Measurements from ENCODE around the gene FARP2.
"Not testable (repeated sequence)": the region's sequence is repeated elsewhere in the genome, so short reads cannot be mapped to it uniquely, and the experiment has no call there.

Gene FARP2

DNA sequence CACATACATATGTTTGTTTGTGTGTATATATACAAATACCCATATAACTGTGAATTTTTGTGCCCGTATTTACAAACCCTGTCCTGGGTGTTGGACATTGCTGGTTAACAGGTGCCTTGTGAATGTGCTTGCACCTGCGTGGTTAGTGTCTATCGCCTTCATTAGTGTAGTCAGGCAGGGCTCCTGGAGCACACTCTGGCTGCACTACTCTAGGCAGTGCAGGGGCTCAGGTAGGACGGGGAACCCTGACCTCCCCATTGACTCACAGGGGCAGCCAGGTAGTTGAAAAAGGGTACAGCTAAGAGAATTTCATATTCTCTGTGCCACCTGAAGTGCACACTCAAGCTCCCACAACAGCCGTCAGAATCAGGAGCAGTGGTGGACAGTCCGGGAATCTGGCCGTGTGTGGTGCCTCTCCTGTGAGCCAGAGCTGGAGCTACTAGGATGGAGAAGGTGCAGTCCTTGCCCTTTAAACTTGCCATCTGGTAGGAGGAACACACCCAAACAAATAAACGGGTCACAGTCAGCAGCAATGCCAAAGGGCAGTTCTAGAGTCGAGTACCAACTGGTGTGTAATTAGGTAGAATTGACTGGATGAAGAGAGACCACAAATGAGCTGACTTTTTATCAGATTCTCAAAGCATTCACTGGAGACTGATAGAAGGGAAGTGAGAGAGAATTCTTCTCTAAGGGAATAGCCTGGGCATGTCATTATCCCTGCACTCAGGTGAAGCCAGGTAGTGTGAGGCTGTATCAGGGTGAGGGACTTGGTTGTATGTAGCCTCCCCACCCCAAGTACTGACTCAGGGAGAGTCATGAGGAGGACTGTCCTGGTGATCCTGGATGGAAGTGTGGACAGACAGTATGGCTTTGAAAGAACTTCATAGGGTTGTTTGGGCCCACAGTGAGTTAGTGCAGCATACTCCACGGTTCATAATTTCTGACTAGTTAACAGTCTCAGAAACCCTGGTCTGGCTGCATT, 44.1 kb downstream of the FARP2 start:
- DNase-seq (ENCODE audit: low read depth in 3 of 3) = no peak

- no peak for DNase-seq (ENCODE audit: low read depth in 3 of 3)
Measured at GRCh38 chr2:241408849-241409248, 52.8 kb downstream of the FARP2 start.

GRCh38 chr2:241410739-241411176, 54.7 kb downstream of the FARP2 start:
- no peak for DNase-seq (ENCODE audit: low read depth in 3 of 3)

- no peak for DNase-seq (ENCODE audit: low read depth in 3 of 3)
Measured at GRCh38 chr2:241412144-241412543, 56.1 kb downstream of the FARP2 start.

GRCh38 chr2:241413501-241413900, 57.4 kb downstream of the FARP2 start:
- not testable (repeated sequence) for DNase-seq (ENCODE audit: low read depth in 3 of 3)

DNA sequence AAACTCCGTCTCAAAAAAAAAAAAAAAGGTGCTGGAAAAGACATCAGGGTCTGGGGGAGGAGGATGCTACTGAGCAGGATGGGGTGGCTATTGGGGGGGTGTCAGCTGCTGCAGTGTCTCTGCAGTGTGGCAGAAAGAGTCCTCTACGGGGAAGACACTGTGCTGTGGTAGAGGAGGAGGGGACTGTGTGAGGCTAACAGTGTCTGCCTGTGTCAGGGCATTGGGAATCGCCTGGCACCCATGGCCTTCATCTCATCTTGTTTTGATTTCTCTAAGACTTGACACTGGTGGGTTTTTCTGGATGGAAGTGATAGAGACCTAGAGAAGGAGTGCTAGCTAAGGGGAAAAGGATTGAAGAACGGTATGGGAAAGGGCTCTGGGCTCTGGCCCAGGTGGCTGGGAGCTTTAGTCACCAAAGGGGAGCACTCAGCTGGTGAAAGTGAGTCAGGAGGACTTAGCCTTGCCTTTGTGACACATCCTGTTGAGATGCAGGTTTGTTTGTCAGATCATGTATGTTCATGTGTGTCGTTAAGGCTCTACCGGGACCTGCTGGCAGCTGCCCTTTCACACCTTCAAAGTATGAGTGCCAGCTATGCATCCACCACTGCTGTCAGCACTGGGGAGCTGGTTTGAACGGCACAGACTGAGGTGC, 58.0 kb downstream of the FARP2 start:
- no peak for DNase-seq (ENCODE audit: low read depth in 3 of 3)

GRCh38 chr2:241415196-241415595, 59.1 kb downstream of the FARP2 start:
- DNase-seq (ENCODE audit: low read depth in 3 of 3) = no peak

DNA sequence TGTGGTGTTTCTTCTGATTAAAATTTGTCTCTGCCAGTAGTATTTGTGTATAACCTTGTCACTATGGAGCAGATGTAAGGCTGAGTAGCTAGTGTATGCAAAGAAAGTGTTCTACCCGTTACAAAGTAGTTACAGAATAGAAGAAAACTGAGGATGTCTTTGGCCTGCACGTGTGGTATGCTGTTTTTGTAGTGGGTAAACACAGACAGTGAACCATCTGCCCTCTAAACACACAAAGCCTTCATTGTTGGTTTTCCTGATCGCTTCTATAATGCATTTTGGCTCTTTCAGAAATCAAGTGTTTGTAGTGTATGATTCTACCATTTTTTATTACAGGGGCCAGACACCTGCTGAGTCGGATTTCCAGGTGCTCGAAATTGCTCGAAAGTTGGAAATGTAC, 61.5 kb downstream of the FARP2 start:
- DNase-seq (ENCODE audit: low read depth in 3 of 3) = no peak

DNA sequence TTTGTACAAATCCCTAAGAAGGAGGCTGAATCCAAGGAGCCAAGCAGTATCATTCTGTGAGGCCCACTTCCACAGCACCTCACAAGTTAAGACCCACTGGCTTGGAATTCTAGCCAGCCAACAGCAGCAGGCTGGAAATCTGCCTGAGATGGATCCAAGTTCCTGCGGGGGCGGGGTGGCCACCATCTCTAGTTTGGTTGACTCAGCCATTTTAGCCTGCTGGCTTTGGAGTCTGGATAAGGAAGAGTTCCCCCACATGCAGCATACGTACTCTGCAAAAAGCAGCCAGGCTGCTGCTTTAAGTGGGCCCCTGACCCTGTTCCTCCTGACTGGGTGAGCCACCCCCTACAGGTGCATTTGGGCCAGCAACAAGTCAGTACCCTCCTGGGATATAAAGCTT, 65.2 kb downstream of the FARP2 start:
- no peak for DNase-seq (ENCODE audit: low read depth in 3 of 3)

GRCh38 chr2:241421942-241422341, 65.9 kb downstream of the FARP2 start:
- DNase-seq (ENCODE audit: low read depth in 3 of 3) = not testable (repeated sequence)

- DNase-seq (ENCODE audit: low read depth in 3 of 3) = no peak
Measured at GRCh38 chr2:241422350-241422749, 66.3 kb downstream of the FARP2 start.

- DNase-seq (ENCODE audit: low read depth in 3 of 3) = not testable (repeated sequence)
Measured at GRCh38 chr2:241423489-241423888, 67.4 kb downstream of the FARP2 start.

DNA sequence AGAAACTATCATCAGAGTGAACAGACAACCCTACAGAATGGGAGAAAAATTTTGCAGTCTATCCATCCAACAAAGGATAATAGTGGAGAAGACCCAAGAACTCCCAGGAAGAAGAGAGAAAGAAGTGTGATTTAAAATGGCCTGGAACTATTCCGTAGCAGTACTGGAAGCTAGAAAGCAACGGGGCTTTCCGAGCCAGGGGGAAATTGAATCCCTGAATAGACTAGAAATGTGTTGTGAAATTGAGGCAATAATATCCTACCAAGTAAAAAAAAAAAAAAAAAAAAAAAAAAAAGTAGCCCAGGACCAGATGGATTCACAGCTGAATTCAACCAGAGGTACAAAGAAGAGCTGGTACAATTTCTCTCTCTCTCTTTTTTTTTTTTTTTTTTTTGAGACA, 69.3 kb downstream of the FARP2 start:
- no peak for DNase-seq (ENCODE audit: low read depth in 3 of 3)

- no peak for DNase-seq (ENCODE audit: low read depth in 3 of 3)
Measured at GRCh38 chr2:241430178-241430577, 74.1 kb downstream of the FARP2 start.

GRCh38 chr2:241432824-241433448, 76.9 kb downstream of the FARP2 start:
- no peak for DNase-seq (ENCODE audit: low read depth in 3 of 3)

DNA sequence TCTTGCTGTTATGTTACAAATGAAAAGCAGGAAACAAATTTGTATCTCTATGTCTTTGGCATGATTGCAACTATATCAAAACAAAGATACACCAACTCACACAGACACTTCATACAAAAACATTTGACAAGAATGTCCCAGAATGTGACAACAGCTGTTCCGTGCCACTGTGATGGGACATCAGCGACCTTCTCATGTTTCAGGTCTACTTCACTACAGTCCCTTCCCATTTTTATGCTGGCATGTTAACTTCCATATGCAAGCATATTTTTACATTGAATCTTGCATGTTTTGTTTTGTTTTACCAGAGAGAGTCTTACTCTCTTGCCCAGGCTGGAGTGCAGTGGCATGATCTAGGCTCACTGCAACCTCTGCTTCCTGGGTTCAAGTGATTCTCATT, 81.1 kb downstream of the FARP2 start:
- no peak for DNase-seq (ENCODE audit: low read depth in 3 of 3)

GRCh38 chr2:241441492-241441891, 85.4 kb downstream of the FARP2 start:
- no peak for DNase-seq (ENCODE audit: low read depth in 3 of 3)

GRCh38 chr2:241443486-241444223, 87.6 kb downstream of the FARP2 start:
- peak; percentile 74 to 89 (median 76) for DNase-seq (ENCODE audit: low read depth in 3 of 3)

DNA sequence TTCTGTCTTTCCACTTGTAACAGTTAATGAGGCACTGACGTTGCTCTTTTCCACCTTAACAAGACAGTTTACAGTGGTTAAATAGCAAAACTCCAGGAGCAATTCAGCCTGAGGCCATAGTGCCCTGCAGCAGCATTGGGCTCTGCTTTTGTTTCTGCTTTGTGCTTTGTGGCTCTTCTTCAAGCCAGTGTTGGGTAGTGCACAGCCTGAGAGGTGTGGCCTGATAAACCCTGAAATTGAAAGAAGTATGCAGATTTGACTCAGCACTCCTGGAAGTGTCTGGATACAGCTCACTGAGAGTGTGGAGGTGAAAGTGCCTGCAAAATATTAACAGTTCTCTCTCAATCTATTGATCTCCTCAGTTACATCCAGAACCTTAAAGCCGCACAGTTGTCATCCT, 89.3 kb downstream of the FARP2 start:
- no peak for DNase-seq (ENCODE audit: low read depth in 3 of 3)

DNA sequence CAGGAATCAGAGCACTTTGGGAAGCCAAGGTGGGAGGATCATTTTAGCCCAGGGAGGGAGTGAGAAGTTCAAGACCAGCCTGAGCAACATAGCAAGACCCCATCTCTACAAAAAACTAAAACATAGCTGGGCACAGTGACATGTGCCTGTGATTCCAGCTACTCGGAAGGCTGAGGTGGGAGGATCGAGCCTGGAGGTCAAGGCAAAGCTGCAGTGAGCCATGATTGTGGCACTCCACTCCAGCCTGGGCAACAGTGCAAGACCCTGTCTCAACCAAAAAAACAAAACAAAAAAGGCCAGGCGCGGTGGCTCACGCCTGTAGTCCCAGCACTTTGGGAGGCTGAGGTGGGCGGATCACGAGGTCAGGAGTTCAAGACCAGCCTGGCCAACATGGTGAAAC, 94.0 kb downstream of the FARP2 start:
- not testable (repeated sequence) for DNase-seq (ENCODE audit: low read depth in 3 of 3)

DNA sequence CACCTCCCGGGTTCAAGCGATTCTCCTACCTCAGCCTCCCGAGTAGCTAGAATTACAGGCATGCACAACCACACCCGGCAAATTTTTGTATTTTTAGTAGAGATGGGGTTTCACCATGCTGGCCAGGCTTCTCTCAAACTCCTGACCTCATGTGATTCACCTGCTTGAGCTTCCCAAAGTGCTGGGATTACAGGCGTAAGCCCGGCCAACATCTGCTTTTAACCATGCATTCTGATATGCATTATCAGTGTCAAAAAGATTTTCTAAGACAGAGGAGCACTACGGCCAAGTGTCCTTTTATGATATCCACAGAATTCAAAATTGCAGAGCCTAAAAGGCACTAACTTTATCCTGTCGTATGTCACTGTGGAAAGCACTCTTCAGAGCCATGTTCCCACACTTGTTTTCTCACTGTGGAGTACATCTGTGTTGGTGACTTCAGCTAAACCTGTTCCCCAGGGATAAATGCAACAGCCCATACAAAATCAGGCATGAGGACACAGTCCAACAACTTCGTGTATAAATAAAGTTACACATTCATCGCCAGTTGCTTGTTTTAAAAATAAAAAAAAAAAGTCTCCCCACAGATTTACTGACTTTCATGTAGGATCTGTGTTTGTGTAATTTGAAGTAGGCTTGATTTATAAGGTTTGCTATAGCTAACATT, 95.9 kb downstream of the FARP2 start:
- no peak for DNase-seq (ENCODE audit: low read depth in 3 of 3)

Data from stimulated activated CD4-positive, alpha-beta T cell treated with anti-CD3 and anti-CD28 coated beads, TNF-alpha, amount 100 ng/mL, for 4 hours (primary cell).